ENCODE results near the gene C3orf33. TPM values are rescaled to one million over a fixed set of nuclear protein-coding genes. Genes with fewer than 3 reads are reported as not detected.

C3orf33 gene
- total and polyA plus RNA-seq, 4 donors = 1.2 to 2.4 (median 1.7) TPM

- Histone ChIP-seq H3K27ac (ENCODE audit: low read depth in 1 of 2, low read length in 2 of 2) (no peak overlapping the region), H3K9ac (ENCODE audit: low read depth in 1 of 2, low read length in 2 of 2) (peak overlapping the region; percentile 28 to 61), H3K4me1 (ENCODE audit: control insufficient read depth in 4 of 4, insufficient read depth in 4 of 4, low read length in 3 of 4) (peaks cover 0 to 16% (median 8%) of the 10 kb centered on the region in 4 donors), H3K27me3 (ENCODE audit: control insufficient read depth in 4 of 4, insufficient read depth in 4 of 4, low read length in 3 of 4) (no peaks in the 10 kb centered on the region), H3K36me3 (ENCODE audit: control insufficient read depth in 4 of 4, insufficient read depth in 3 of 4, low read depth in 1 of 4, low read length in 3 of 4) (no peaks in the 10 kb centered on the region), H3K4me3 (ENCODE audit: low read depth in 1 of 3, low read length in 3 of 3) (peak overlapping the region; percentile 61 to 77 (median 62)), H3K9me3 (ENCODE audit: control insufficient read depth in 4 of 4, low read length in 3 of 4) (no peaks in the 10 kb centered on the region)
- TF ChIP-seq ZBTB33 (IDR thresholded peaks at IDR 0.05) = no peak
- TF ChIP-seq FOXA2 (IDR thresholded peaks at IDR 0.05) = no peak
- no peak for TF ChIP-seq RXRA (IDR thresholded peaks at IDR 0.05)
- no peak for TF ChIP-seq FOXA1 (IDR thresholded peaks at IDR 0.05)
- TF ChIP-seq YY1 (IDR thresholded peaks at IDR 0.05) = no peak
- TF ChIP-seq REST (IDR thresholded peaks at IDR 0.05) = no peak
- TF ChIP-seq SP1 (IDR thresholded peaks at IDR 0.05) = no peak
- TF ChIP-seq TAF1 (conservative IDR thresholded peaks at IDR 0.05) = no peak
- TF ChIP-seq EGR1 (IDR thresholded peaks at IDR 0.05; ENCODE audit: low read depth in 2 of 2) = no peak
- TF ChIP-seq HNF4A (conservative IDR thresholded peaks at IDR 0.05) = no peak
- TF ChIP-seq ATF3 (IDR thresholded peaks at IDR 0.05) = no peak
- 13% methylated on average over 8 of the region's 8 CpGs for WGBS
- DNase-seq (ENCODE audit: low spot score) = no peak
These were observed 62.5 kb downstream of the C3orf33 start for GRCh38 chr3:155743606-155744005.

- peaks cover 3 to 22% (median 13%) of the 10 kb centered on the region in 4 donors for H3K4me1 ChIP-seq (ENCODE audit: control insufficient read depth in 4 of 4, insufficient read depth in 4 of 4, low read length in 3 of 4)
- no peak for DNase-seq (ENCODE audit: low spot score)
- H3K36me3 ChIP-seq (ENCODE audit: control insufficient read depth in 4 of 4, insufficient read depth in 3 of 4, low read depth in 1 of 4, low read length in 3 of 4) = no peaks in the 10 kb centered on the region
- WGBS = 92% methylated on average over 5 of the region's 5 CpGs
- H3K9ac ChIP-seq (ENCODE audit: low read depth in 1 of 2, low read length in 2 of 2) = no peak overlapping the region
- H3K27me3 ChIP-seq (ENCODE audit: control insufficient read depth in 4 of 4, insufficient read depth in 4 of 4, low read length in 3 of 4) = no peaks in the 10 kb centered on the region
- no peaks in the 10 kb centered on the region for H3K9me3 ChIP-seq (ENCODE audit: control insufficient read depth in 4 of 4, low read length in 3 of 4)
- no peak overlapping the region for H3K4me3 ChIP-seq (ENCODE audit: low read depth in 1 of 3, low read length in 3 of 3)
- H3K27ac ChIP-seq (ENCODE audit: low read depth in 1 of 2, low read length in 2 of 2) = no peak overlapping the region
- TF ChIP-seq RXRA (IDR thresholded peaks at IDR 0.05) (no peak), SP1 (IDR thresholded peaks at IDR 0.05) (no peak), GABPA (IDR thresholded peaks at IDR 0.05 in 1 of 2, conservative IDR thresholded peaks at IDR 0.05 in 1 of 2) (no peak), CTCF (IDR thresholded peaks at IDR 0.05; ENCODE audit: low read depth, low read length, missing input control) (no peak), ATF3 (IDR thresholded peaks at IDR 0.05) (no peak), FOXA2 (IDR thresholded peaks at IDR 0.05) (no peak), TAF1 (conservative IDR thresholded peaks at IDR 0.05) (no peak), NR2F2 (IDR thresholded peaks at IDR 0.05) (no peak), MAX (IDR thresholded peaks at IDR 0.05) (no peak)
These were observed 63.6 kb downstream of the C3orf33 start for GRCh38 chr3:155742349-155742965.

Measured in liver (tissue), 9 donors.